GM12873 (cell line): Measurements from ENCODE around the gene CCNA2.

Experiments used
- CTCF ChIP-seq: IDR thresholded peaks from 2 replicates; pipeline ENCODE4 v1.5.1; 2012; ENCODE audit warnings: low read depth, mild to moderate bottlenecking, moderate library complexity, low read length, control low read depth; ENCODE audit not compliant: insufficient read depth; ENCODE audit errors: missing control alignments

CCNA2 gene

GRCh38 chr4:121792966-121793365, 30.7 kb downstream of the CCNA2 start:
- no peak for TF ChIP-seq CTCF

GRCh38 chr4:121791481-121791880, 32.2 kb downstream of the CCNA2 start:
- no peak for TF ChIP-seq CTCF

DNA sequence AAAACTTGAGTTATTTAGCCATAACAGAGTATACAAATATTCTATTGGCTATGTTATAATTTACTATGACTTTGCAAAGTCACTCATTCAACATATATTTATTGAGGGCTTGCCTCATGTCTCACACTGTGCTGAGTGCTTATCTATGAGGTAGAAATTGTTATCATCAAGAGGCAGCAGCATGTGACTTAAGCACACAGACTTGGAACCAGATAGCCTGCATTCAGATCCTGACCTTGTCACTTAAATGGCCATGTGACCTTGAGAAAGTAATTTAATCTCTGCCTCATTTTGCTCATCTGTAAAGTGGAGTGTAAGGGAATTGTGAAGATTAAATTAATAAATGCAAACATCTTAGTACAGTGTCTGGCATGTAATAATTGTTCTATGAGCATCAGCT, 32.7 kb downstream of the CCNA2 start:
- no peak for TF ChIP-seq CTCF

DNA sequence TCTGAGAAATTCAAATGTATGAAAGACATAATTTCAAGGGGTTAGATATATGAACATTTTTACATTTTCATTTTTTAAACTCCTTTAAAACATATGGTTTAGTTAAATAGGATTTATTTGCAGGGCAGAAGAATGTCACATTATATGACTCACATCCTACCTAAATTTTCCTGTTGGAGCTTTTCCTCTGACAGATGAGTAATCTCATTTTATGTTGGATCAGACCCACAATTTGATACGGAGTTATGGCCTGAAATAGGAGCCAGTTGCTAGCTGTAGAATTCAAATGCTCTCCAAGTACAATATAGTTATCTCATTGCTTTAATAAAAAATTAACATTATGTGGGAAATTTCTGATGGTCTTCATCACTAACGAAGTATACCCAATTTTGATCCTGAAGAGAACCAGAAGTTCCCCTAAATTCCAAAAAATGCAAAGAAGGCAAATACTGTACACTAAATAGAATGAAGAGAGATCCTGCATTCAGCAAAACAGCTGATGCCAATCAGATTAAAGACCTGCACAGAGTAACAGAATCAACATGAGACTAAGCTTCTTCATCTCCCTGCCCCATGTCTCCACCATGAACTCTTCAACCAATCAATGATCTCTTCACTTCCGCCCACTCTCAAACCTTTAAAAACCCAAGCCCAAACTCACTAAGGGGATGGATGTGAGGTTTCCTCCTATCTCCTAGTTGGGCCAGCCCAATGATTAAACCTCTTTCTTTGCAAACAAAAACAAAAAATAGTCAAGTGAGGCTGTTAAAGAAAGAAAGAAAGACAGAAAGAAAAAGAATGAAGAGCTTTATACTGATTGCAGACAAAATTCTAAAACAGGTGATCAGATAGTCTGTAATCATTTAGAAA, 33.5 kb downstream of the CCNA2 start:
- no peak for TF ChIP-seq CTCF

DNA sequence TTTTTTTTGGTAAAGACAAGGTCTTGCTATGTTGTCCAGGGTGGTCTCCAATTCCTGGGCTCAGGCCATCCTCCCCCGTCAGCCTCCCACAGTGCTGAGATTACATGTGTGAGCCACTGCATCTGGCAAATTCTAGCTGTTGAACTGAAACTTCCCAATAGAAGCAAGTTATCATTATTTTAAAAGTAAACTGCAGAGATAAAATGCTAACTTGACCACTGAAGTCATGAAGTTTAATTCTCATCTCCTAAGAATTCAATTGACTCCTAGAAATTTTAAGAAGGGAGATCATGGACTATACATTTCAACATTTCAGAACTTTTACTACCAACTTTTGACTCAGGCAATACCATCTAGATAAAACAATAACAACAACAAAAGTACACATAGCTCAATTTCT, 34.2 kb downstream of the CCNA2 start:
- no peak for TF ChIP-seq CTCF

DNA sequence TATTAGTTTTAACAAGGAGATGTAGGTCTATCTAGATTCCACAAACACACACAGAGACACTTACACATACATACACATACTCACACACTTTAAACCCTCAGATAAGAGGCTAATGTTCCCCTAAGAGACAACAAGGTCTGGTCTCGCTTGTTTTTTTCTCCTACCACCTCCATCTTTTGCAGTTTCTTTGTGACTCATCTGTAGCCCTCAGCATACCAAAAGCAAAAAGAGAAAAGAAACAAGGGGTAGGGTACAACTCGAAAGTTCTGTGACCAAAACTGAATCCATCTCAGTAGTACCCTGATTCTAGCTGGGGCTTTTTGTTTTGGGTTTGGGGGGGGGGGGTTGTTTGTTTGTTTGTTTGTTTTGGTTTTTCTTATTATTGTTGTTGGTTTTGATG, 34.8 kb downstream of the CCNA2 start:
- TF ChIP-seq CTCF, result no peak

- TF ChIP-seq CTCF, result no peak
Measured at GRCh38 chr4:121786221-121786620, 37.5 kb downstream of the CCNA2 start.

- TF ChIP-seq CTCF, result no peak
Measured at GRCh38 chr4:121785479-121785878, 38.2 kb downstream of the CCNA2 start.
